Mucosa of stomach (tissue), 1 donor: ENCODE results near the gene DGKE.

ENCODE experiments used
- H3K27me3 ChIP-seq: one replicate; pipeline ENCODE4 v1.7.0; 2013; ENCODE audit warnings: mild to moderate bottlenecking, low read length; ENCODE audit not compliant: control insufficient read depth, insufficient read depth
- H3K36me3 ChIP-seq: one replicate; pipeline ENCODE4 v1.7.0; 2013; ENCODE audit warnings: low read length; ENCODE audit not compliant: control insufficient read depth, insufficient read depth
- H3K4me1 ChIP-seq: one replicate; pipeline ENCODE4 v1.7.0; 2013; ENCODE audit warnings: mild to moderate bottlenecking, low read length; ENCODE audit not compliant: control insufficient read depth, insufficient read depth
- H3K4me3 ChIP-seq: one replicate; pipeline ENCODE4 v1.7.0; 2013; ENCODE audit warnings: low read length
- H3K9ac ChIP-seq: one replicate; pipeline ENCODE4 v1.7.0; 2013; ENCODE audit warnings: mild to moderate bottlenecking, low read length, moderate library complexity
- H3K9me3 ChIP-seq: one replicate; pipeline ENCODE4 v1.7.0; 2013; ENCODE audit warnings: mild to moderate bottlenecking, low read length, moderate library complexity; ENCODE audit not compliant: control insufficient read depth
- donor health status: Pancreatic carcinoma.

The DGKE gene

DNA sequence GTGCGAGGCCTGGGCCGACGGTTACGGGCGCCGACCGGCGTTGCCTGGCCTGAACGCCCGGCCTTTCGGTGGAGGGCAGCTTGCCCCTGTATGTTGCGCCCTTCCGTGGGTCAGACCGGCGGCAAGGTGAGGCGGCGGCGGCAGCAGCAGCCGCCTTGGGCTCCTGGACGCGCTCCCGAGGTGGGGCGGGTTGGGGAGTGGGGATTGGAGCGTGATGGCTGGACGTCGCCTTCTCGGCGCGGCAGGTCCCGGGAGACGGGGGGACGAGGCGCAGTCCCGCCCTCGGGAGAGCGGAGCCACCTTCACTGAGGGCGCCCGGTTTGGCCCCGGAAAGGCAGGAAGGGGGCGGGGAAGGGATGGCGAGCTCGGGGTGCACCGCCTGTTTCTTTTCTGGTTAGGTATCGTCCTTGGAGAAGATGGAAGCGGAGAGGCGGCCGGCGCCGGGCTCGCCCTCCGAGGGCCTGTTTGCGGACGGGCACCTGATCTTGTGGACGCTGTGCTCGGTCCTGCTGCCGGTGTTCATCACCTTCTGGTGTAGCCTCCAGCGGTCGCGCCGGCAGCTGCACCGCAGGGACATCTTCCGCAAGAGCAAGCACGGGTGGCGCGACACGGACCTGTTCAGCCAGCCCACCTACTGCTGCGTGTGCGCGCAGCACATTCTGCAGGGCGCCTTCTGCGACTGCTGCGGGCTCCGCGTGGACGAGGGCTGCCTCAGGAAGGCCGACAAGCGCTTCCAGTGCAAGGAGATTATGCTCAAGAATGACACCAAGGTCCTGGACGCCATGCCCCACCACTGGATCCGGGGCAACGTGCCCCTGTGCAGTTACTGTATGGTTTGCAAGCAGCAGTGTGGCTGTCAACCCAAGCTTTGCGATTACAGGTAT, 671 bp downstream of the DGKE start:
- no peaks in the 10 kb centered on the region for H3K27me3 ChIP-seq
- H3K9ac ChIP-seq, result peak overlapping the region; percentile 46
- no peaks in the 10 kb centered on the region for H3K36me3 ChIP-seq
- peaks cover 7% of the 10 kb centered on the region for H3K4me1 ChIP-seq
- H3K4me3 ChIP-seq, result peak overlapping the region; percentile 22
- H3K9me3 ChIP-seq, result no peaks in the 10 kb centered on the region

GRCh38 chr17:56835264-56835585, 1.3 kb downstream of the DGKE start:
- Histone ChIP-seq H3K27me3 (no peaks in the 10 kb centered on the region), H3K36me3 (no peaks in the 10 kb centered on the region), H3K4me3 (peak overlapping the region; percentile 22), H3K9ac (no peak overlapping the region), H3K9me3 (no peaks in the 10 kb centered on the region), H3K4me1 (peaks cover 7% of the 10 kb centered on the region)

GRCh38 chr17:56838687-56839086, 4.7 kb downstream of the DGKE start:
- Histone ChIP-seq H3K27me3 (no peaks in the 10 kb centered on the region), H3K9me3 (no peaks in the 10 kb centered on the region), H3K4me1 (no peaks in the 10 kb centered on the region), H3K9ac (no peak overlapping the region), H3K4me3 (no peak overlapping the region), H3K36me3 (no peaks in the 10 kb centered on the region)

DNA sequence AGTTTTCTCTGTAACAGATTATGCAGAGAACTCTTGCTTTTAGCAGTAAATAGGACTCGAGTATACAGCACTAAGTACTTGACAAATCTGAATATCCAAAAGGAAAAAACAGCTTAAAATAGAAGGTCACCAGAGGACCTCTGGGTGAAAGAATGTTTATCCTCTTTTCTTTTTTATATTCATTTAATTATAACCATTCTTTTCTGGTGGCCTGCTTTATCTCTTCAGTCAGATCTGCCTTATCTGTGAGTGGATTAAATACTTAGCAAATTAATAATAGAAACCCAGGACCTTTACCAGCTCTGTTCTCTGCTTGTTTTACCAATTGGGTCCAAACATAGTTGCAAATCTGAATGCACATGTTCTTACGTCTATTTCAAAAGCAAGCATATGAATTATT, 8.6 kb downstream of the DGKE start:
- Histone ChIP-seq H3K4me1 (no peaks in the 10 kb centered on the region), H3K27me3 (no peaks in the 10 kb centered on the region), H3K9ac (no peak overlapping the region), H3K9me3 (no peaks in the 10 kb centered on the region), H3K36me3 (no peaks in the 10 kb centered on the region), H3K4me3 (no peak overlapping the region)

DNA sequence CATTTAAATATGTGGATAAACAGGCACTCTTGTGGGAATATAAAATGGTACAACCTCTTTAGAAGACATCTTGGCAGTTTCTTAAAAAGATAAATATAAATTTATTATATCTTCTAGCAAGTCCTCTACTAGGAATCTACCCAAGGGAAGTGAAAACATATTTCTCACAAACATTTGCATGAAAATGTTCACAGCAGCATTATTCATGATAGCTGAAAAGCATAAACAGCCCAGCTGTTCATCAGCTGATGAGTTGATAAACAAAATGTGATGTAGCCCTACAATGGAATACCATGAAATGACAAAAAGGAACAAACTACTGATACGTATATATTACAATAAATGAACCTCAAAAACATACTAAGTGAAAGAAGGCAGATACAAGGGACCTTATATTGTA, 12.0 kb downstream of the DGKE start:
- H3K4me1 ChIP-seq, result no peaks in the 10 kb centered on the region
- H3K36me3 ChIP-seq, result no peaks in the 10 kb centered on the region
- no peaks in the 10 kb centered on the region for H3K27me3 ChIP-seq
- H3K9ac ChIP-seq, result no peak overlapping the region
- no peaks in the 10 kb centered on the region for H3K9me3 ChIP-seq
- no peak overlapping the region for H3K4me3 ChIP-seq

GRCh38 chr17:56847106-56847505, 13.2 kb downstream of the DGKE start:
- Histone ChIP-seq H3K36me3 (no peaks in the 10 kb centered on the region), H3K9ac (no peak overlapping the region), H3K4me1 (no peaks in the 10 kb centered on the region), H3K4me3 (no peak overlapping the region), H3K27me3 (no peaks in the 10 kb centered on the region), H3K9me3 (no peaks in the 10 kb centered on the region)

- Histone ChIP-seq H3K36me3 (no peaks in the 10 kb centered on the region), H3K27me3 (no peaks in the 10 kb centered on the region), H3K4me3 (no peak overlapping the region), H3K4me1 (no peaks in the 10 kb centered on the region), H3K9ac (no peak overlapping the region), H3K9me3 (no peaks in the 10 kb centered on the region)
These were observed 15.2 kb downstream of the DGKE start for GRCh38 chr17:56849131-56849530.

- no peaks in the 10 kb centered on the region for H3K4me1 ChIP-seq
- H3K27me3 ChIP-seq, result no peaks in the 10 kb centered on the region
- H3K36me3 ChIP-seq, result no peaks in the 10 kb centered on the region
- H3K9me3 ChIP-seq, result no peaks in the 10 kb centered on the region
- no peak overlapping the region for H3K9ac ChIP-seq
- no peak overlapping the region for H3K4me3 ChIP-seq
These were observed 16.6 kb downstream of the DGKE start for GRCh38 chr17:56850591-56850990.

GRCh38 chr17:56851008-56851407, 17.1 kb downstream of the DGKE start:
- H3K4me1 ChIP-seq, result no peaks in the 10 kb centered on the region
- no peaks in the 10 kb centered on the region for H3K27me3 ChIP-seq
- H3K4me3 ChIP-seq, result no peak overlapping the region
- H3K9me3 ChIP-seq, result no peaks in the 10 kb centered on the region
- no peak overlapping the region for H3K9ac ChIP-seq
- no peaks in the 10 kb centered on the region for H3K36me3 ChIP-seq

GRCh38 chr17:56861899-56862298, 27.9 kb downstream of the DGKE start:
- H3K9ac ChIP-seq, result no peak overlapping the region
- no peaks in the 10 kb centered on the region for H3K4me1 ChIP-seq
- H3K27me3 ChIP-seq, result no peaks in the 10 kb centered on the region
- H3K9me3 ChIP-seq, result no peaks in the 10 kb centered on the region
- no peak overlapping the region for H3K4me3 ChIP-seq
- H3K36me3 ChIP-seq, result no peaks in the 10 kb centered on the region

- H3K36me3 ChIP-seq, result no peaks in the 10 kb centered on the region
- no peaks in the 10 kb centered on the region for H3K4me1 ChIP-seq
These were observed 30.0 kb downstream of the DGKE start for GRCh38 chr17:56863974-56864373.

DNA sequence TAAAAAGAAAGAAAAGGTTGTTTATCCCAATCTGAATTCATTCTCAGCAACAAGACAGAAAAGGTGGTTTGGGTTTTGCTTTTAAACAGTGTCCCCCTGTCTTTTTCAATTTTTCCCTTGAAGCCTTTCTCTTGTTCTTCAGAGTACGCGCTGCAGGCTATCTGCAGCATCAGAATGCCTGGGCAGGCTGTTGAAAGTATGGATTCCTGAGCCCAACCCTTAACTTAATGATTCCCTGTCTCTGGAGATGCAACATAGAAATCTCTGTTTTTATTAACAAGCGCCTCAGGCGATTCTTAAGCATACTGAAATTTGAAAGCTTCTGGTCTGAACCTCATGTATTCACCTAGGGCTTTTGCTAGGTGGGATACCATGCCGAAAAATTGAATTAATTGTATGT, 32.1 kb downstream of the DGKE start:
- H3K9ac ChIP-seq, result no peak overlapping the region
- no peaks in the 10 kb centered on the region for H3K36me3 ChIP-seq
- no peaks in the 10 kb centered on the region for H3K27me3 ChIP-seq
- H3K4me1 ChIP-seq, result no peaks in the 10 kb centered on the region
- H3K9me3 ChIP-seq, result no peaks in the 10 kb centered on the region
- no peak overlapping the region for H3K4me3 ChIP-seq

More at GRCh38 chr17:56863974-56864373, 30.0 kb downstream of the DGKE start:
- Histone ChIP-seq H3K27me3 (no peaks in the 10 kb centered on the region), H3K9ac (no peak overlapping the region), H3K9me3 (no peaks in the 10 kb centered on the region), H3K4me3 (no peak overlapping the region)

GRCh38 chr17:56866496-56866895, 32.5 kb downstream of the DGKE start:
- no peak overlapping the region for H3K4me3 ChIP-seq
- no peaks in the 10 kb centered on the region for H3K9me3 ChIP-seq

More at GRCh38 chr17:56866496-56866895, 32.5 kb downstream of the DGKE start:
- Histone ChIP-seq H3K9ac (no peak overlapping the region), H3K36me3 (no peaks in the 10 kb centered on the region), H3K4me1 (no peaks in the 10 kb centered on the region), H3K27me3 (no peaks in the 10 kb centered on the region)
